ENCODE data around the gene GPC2.
"Not testable (repeated sequence)": the region's sequence is repeated elsewhere in the genome, so short reads cannot be mapped to it uniquely, and the experiment has no call there.

Gene GPC2

GRCh38 chr7:100147278-100147677, 29.9 kb downstream of the GPC2 start:
- DNase-seq, result no peak

GRCh38 chr7:100146350-100146749, 30.8 kb downstream of the GPC2 start:
- DNase-seq, result not testable (repeated sequence)

- no peak for DNase-seq
These were observed 34.7 kb downstream of the GPC2 start for GRCh38 chr7:100142461-100142860.

GRCh38 chr7:100141555-100141949, 35.6 kb downstream of the GPC2 start:
- no peak for DNase-seq

- DNase-seq, result no peak
These were observed 39.1 kb downstream of the GPC2 start for GRCh38 chr7:100137851-100138760.

GRCh38 chr7:100132697-100133151, 44.5 kb downstream of the GPC2 start:
- peak; percentile 65 for DNase-seq

GRCh38 chr7:100132126-100132525, 45.1 kb downstream of the GPC2 start:
- no peak for DNase-seq

- DNase-seq, result peak; percentile 83
These were observed 46.4 kb downstream of the GPC2 start for GRCh38 chr7:100130608-100131453.

- DNase-seq, result not testable (repeated sequence)
These were observed 47.0 kb downstream of the GPC2 start for GRCh38 chr7:100130220-100130607.

- DNase-seq, result no peak
These were observed 48.6 kb downstream of the GPC2 start for GRCh38 chr7:100128637-100128963.

- no peak for DNase-seq
These were observed 49.1 kb downstream of the GPC2 start for GRCh38 chr7:100127866-100128636.

GRCh38 chr7:100126931-100127865, 50.0 kb downstream of the GPC2 start, which contains the start of gene MBLAC1:
TSS of gene MBLAC1 (plus strand) at chr7:100126967. CDS start at chr7:100127396, 429 bp downstream.
- peak; percentile 88 for DNase-seq

GRCh38 chr7:100126239-100126930, 50.8 kb downstream of the GPC2 start:
- no peak for DNase-seq

GRCh38 chr7:100124301-100125230, 52.6 kb downstream of the GPC2 start:
- no peak for DNase-seq

- DNase-seq, result no peak
These were observed 54.6 kb downstream of the GPC2 start for GRCh38 chr7:100122568-100122967.

- DNase-seq, result no peak
These were observed 55.1 kb downstream of the GPC2 start for GRCh38 chr7:100122067-100122466.

GRCh38 chr7:100120733-100121036, 56.5 kb downstream of the GPC2 start:
- no peak for DNase-seq

GRCh38 chr7:100119970-100120732, 57.0 kb downstream of the GPC2 start:
- peak; percentile 66 for DNase-seq
